ENCODE data around the gene HACE1. TPM values are rescaled to one million over a fixed set of nuclear protein-coding genes. Genes with fewer than 3 reads are reported as not detected.

Gene HACE1
- total RNA-seq, 2 donors from 2014 or later = 19.4 to 44.2 TPM

DNA sequence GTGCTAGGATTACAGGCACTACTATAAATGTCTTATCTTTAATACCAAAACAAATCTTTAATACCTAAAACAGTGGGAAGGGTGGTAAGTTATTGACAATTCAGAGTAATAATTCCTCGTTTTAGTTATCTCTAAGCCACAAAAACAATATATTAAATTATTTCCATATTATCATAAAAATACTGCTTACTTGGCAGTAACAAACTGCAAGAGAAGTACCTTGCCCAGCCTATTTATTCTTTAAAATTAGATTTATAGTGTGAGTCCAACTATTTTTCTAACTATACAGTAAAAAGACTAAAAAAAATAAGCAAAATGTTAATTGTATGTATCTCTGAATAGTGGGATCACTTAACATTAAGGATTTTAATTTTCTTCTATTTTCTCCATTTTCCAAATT is 123.2 kb downstream of the HACE1 start:
- Mint-ChIP-seq H3K4me1 (no peaks in the 10 kb centered on the region), H3K27me3 (no peaks in the 10 kb centered on the region), H3K36me3 (ENCODE audit: low read depth) (peaks cover 12% of the 10 kb centered on the region), H3K27ac (no peak overlapping the region), H3K4me3 (no peak overlapping the region), H3K9me3 (no peaks in the 10 kb centered on the region)
- ATAC-seq (replicated peaks) = no peak

GRCh38 chr6:104730450-104730849 is 129.3 kb downstream of the HACE1 start:
- Mint-ChIP-seq H3K4me1 (no peaks in the 10 kb centered on the region), H3K9me3 (no peaks in the 10 kb centered on the region), H3K27me3 (no peaks in the 10 kb centered on the region), H3K36me3 (ENCODE audit: low read depth) (peaks cover 10% of the 10 kb centered on the region), H3K27ac (no peak overlapping the region), H3K4me3 (no peak overlapping the region)
- no peak for ATAC-seq (replicated peaks)

GRCh38 chr6:104729433-104729832 is 130.3 kb downstream of the HACE1 start:
- Mint-ChIP-seq H3K36me3 (ENCODE audit: low read depth) (peaks cover 10% of the 10 kb centered on the region), H3K4me3 (no peak overlapping the region), H3K27me3 (no peaks in the 10 kb centered on the region)

DNA sequence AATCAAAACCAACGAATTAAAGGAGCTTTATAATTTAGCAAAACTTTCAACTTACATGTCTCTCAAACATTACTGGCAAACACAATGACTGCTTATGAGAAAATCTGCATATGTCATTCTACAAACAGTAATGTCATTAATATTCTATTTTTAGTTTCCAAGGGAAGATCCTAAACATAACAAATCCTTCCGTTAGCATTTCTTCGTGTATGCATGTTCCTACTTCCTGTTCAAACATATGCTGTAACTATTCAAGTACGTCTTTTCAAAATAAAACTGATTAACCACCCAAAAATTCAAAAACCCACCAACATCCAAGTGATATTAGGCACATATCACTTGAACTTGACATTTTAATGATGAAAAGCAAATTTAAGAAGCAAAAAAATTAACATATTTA is 131.3 kb downstream of the HACE1 start:
- Mint-ChIP-seq H3K4me3 (no peak overlapping the region), H3K4me1 (no peaks in the 10 kb centered on the region), H3K9me3 (no peaks in the 10 kb centered on the region), H3K27ac (no peak overlapping the region), H3K36me3 (ENCODE audit: low read depth) (peaks cover 10% of the 10 kb centered on the region), H3K27me3 (no peaks in the 10 kb centered on the region)
- no peak for ATAC-seq (replicated peaks)

More at GRCh38 chr6:104729433-104729832, 130.3 kb downstream of the HACE1 start:
- Mint-ChIP-seq H3K27ac (no peak overlapping the region), H3K9me3 (no peaks in the 10 kb centered on the region), H3K4me1 (no peaks in the 10 kb centered on the region)
- no peak for ATAC-seq (replicated peaks)

DNA sequence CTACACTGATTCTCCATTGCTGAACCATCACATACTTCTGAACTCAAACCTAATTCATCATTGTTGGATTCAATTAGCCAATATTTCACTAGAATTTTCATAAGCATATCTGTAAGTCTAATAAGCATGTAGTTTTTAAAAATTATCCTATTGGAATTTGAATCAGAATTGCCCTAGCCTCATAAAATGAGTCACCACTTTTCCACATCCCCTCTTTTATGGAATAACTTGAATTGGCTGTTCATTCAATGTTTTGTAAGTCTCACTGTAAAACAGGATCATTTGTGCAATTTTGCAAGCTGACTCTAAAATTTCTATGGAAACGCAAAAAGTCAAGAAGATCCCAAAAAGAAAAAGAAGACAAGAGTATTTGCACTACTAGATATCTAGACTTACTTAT is 141.0 kb downstream of the HACE1 start:
- Mint-ChIP-seq H3K9me3 (no peaks in the 10 kb centered on the region), H3K36me3 (ENCODE audit: low read depth) (no peaks in the 10 kb centered on the region), H3K4me3 (no peak overlapping the region), H3K27ac (no peak overlapping the region), H3K27me3 (no peaks in the 10 kb centered on the region), H3K4me1 (no peaks in the 10 kb centered on the region)
- ATAC-seq (replicated peaks) = no peak

GRCh38 chr6:104716858-104717257 is 142.9 kb downstream of the HACE1 start:
- no peak for ATAC-seq (replicated peaks)
- no peak overlapping the region for H3K27ac Mint-ChIP-seq
- H3K9me3 Mint-ChIP-seq = no peaks in the 10 kb centered on the region

GRCh38 chr6:104714796-104715195 is 144.9 kb downstream of the HACE1 start:
- no peak overlapping the region for H3K27ac Mint-ChIP-seq
- H3K27me3 Mint-ChIP-seq = no peaks in the 10 kb centered on the region
- H3K4me1 Mint-ChIP-seq = no peaks in the 10 kb centered on the region
- H3K4me3 Mint-ChIP-seq = no peak overlapping the region
- ATAC-seq (replicated peaks) = no peak
- H3K9me3 Mint-ChIP-seq = no peaks in the 10 kb centered on the region
- no peaks in the 10 kb centered on the region for H3K36me3 Mint-ChIP-seq (ENCODE audit: low read depth)

More at GRCh38 chr6:104716858-104717257, 142.9 kb downstream of the HACE1 start:
- Mint-ChIP-seq H3K27me3 (no peaks in the 10 kb centered on the region), H3K4me1 (no peaks in the 10 kb centered on the region), H3K36me3 (ENCODE audit: low read depth) (no peaks in the 10 kb centered on the region), H3K4me3 (no peak overlapping the region)

GRCh38 chr6:104713982-104714381 is 145.7 kb downstream of the HACE1 start:
- H3K4me3 Mint-ChIP-seq = no peak overlapping the region
- H3K36me3 Mint-ChIP-seq (ENCODE audit: low read depth) = no peaks in the 10 kb centered on the region
- H3K27me3 Mint-ChIP-seq = no peaks in the 10 kb centered on the region
- H3K4me1 Mint-ChIP-seq = no peaks in the 10 kb centered on the region
- ATAC-seq (replicated peaks) = no peak
- no peak overlapping the region for H3K27ac Mint-ChIP-seq
- no peaks in the 10 kb centered on the region for H3K9me3 Mint-ChIP-seq

GRCh38 chr6:104711371-104711770 is 148.3 kb downstream of the HACE1 start:
- Mint-ChIP-seq H3K4me3 (no peak overlapping the region), H3K4me1 (no peaks in the 10 kb centered on the region), H3K27me3 (no peaks in the 10 kb centered on the region), H3K36me3 (ENCODE audit: low read depth) (no peaks in the 10 kb centered on the region), H3K27ac (no peak overlapping the region), H3K9me3 (no peaks in the 10 kb centered on the region)
- no peak for ATAC-seq (replicated peaks)

- H3K27ac Mint-ChIP-seq = no peak overlapping the region
- H3K4me3 Mint-ChIP-seq = no peak overlapping the region
- no peaks in the 10 kb centered on the region for H3K27me3 Mint-ChIP-seq
- H3K36me3 Mint-ChIP-seq (ENCODE audit: low read depth) = no peaks in the 10 kb centered on the region
- no peaks in the 10 kb centered on the region for H3K9me3 Mint-ChIP-seq
- ATAC-seq (replicated peaks) = no peak
- H3K4me1 Mint-ChIP-seq = peaks cover 1% of the 10 kb centered on the region
Observed at GRCh38 chr6:104710543-104711335, 149.0 kb downstream of the HACE1 start.

- H3K27me3 Mint-ChIP-seq = no peaks in the 10 kb centered on the region
- no peak overlapping the region for H3K4me3 Mint-ChIP-seq
- peak overlapping the region; percentile 84 for H3K27ac Mint-ChIP-seq
- H3K36me3 Mint-ChIP-seq (ENCODE audit: low read depth) = no peaks in the 10 kb centered on the region
- H3K4me1 Mint-ChIP-seq = peaks cover 21% of the 10 kb centered on the region
- ATAC-seq (replicated peaks) = no peak
- no peaks in the 10 kb centered on the region for H3K9me3 Mint-ChIP-seq
Observed at GRCh38 chr6:104705916-104706442, 153.7 kb downstream of the HACE1 start.

- Mint-ChIP-seq H3K27me3 (no peaks in the 10 kb centered on the region), H3K27ac (peak overlapping the region; percentile 84), H3K36me3 (ENCODE audit: low read depth) (no peaks in the 10 kb centered on the region), H3K4me1 (peaks cover 21% of the 10 kb centered on the region), H3K9me3 (no peaks in the 10 kb centered on the region), H3K4me3 (peak overlapping the region; percentile 72)
- ATAC-seq (replicated peaks) = peak; percentile 98
Observed at GRCh38 chr6:104705095-104705707, 154.5 kb downstream of the HACE1 start.

DNA sequence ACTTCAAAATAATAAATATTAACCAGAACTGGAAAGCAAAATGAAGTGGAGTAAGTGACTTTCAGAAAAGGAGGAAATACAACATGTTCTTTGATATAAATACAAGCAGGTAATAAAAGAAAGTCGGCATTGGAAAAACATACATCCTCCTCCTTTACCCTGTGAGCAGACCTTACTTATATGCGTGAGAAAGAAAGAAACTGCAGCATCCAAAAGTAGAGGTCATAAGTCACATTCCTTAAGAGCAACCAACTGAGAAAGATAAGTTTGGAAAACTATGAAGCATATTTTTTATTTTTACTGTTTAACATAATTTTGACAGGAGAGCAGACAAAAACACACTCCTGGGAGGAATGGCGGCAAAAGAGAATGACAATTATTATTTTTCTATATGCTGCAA is 155.5 kb downstream of the HACE1 start:
- Mint-ChIP-seq H3K4me1 (peaks cover 21% of the 10 kb centered on the region), H3K27ac (peak overlapping the region; percentile 84), H3K9me3 (no peaks in the 10 kb centered on the region), H3K36me3 (ENCODE audit: low read depth) (no peaks in the 10 kb centered on the region), H3K27me3 (no peaks in the 10 kb centered on the region), H3K4me3 (peak overlapping the region; percentile 72)
- ATAC-seq (replicated peaks) = no peak

- ATAC-seq (replicated peaks) = no peak
- Mint-ChIP-seq H3K9me3 (no peaks in the 10 kb centered on the region), H3K27ac (no peak overlapping the region), H3K36me3 (ENCODE audit: low read depth) (no peaks in the 10 kb centered on the region), H3K4me3 (no peak overlapping the region), H3K4me1 (peaks cover 22% of the 10 kb centered on the region), H3K27me3 (no peaks in the 10 kb centered on the region)
Observed at GRCh38 chr6:104702126-104702841, 157.4 kb downstream of the HACE1 start.
